HEK293 (cell line): ENCODE data around the gene IPCEF1.

Experiments
- CTCF ChIP-seq: fragments of 450-650 bp; formaldehyde crosslinking; IDR thresholded peaks from 2 replicates; pipeline ENCODE4 v1.5.1; 2016; ENCODE audit warnings: missing biosample characterization, missing genetic modification characterization
- TRIM28 ChIP-seq: IDR thresholded peaks from 2 replicates; pipeline ENCODE4 v1.6.1; 2011; ENCODE audit warnings: low read length, control low read depth, borderline replicate concordance
- ZNF23 ChIP-seq: fragments of 450-650 bp; formaldehyde crosslinking; IDR thresholded peaks from 2 replicates; pipeline ENCODE4 v1.5.1; 2016; ENCODE audit warnings: missing biosample characterization, missing genetic modification characterization, borderline replicate concordance
- ZNF416 ChIP-seq: fragments of 450-650 bp; formaldehyde crosslinking; IDR thresholded peaks from 2 replicates; pipeline ENCODE4 v1.5.1; 2016; ENCODE audit warnings: missing biosample characterization, missing genetic modification characterization
- ZNF423 ChIP-seq: fragments of 450-650 bp; formaldehyde crosslinking; IDR thresholded peaks from 2 replicates; pipeline ENCODE4 v1.5.1; 2016; ENCODE audit warnings: missing biosample characterization, missing genetic modification characterization
- ZNF639 ChIP-seq: fragments of 450-650 bp; formaldehyde crosslinking; IDR thresholded peaks from 2 replicates; pipeline ENCODE4 v1.5.1; 2016; ENCODE audit warnings: missing biosample characterization, missing genetic modification characterization

GRCh38 chr6:154170106-154170505 is 186.5 kb downstream of the IPCEF1 start:
- TF ChIP-seq ZNF23 (tag by site-specific recombination) (no peak), CTCF (tag by site-specific recombination) (no peak), ZNF423 (tag by site-specific recombination) (no peak), ZNF639 (tag by site-specific recombination) (no peak), ZNF416 (no peak), TRIM28 (no peak)
